ENCODE results near the gene GLRX3. TPM values are rescaled to one million over a fixed set of nuclear protein-coding genes. Genes with fewer than 3 reads are reported as not detected.
"Not testable (repeated sequence)": the region's sequence is repeated elsewhere in the genome, so short reads cannot be mapped to it uniquely, and the experiment has no call there.

The GLRX3 gene
- 54.4 TPM for polyA plus RNA-seq (ENCODE audit: insufficient read length)

- DNase-seq = peak; percentile 91
Observed at GRCh38 chr10:130136226-130137089, at the start of gene GLRX3. GLRX3 (plus strand) TSS chr10:130136391; CDS start chr10:130136421, 30 bp downstream.

- not testable (repeated sequence) for DNase-seq
Observed at GRCh38 chr10:130090565-130090964, 45.6 kb upstream of the GLRX3 start.

GRCh38 chr10:130099344-130099743, 36.8 kb upstream of the GLRX3 start:
- no peak for DNase-seq

- DNase-seq = no peak
Observed at GRCh38 chr10:130105724-130106123, 30.5 kb upstream of the GLRX3 start.

- not testable (repeated sequence) for DNase-seq
Observed at GRCh38 chr10:130108146-130108545, 28.0 kb upstream of the GLRX3 start.

GRCh38 chr10:130108934-130109604, 27.1 kb upstream of the GLRX3 start:
- no peak for DNase-seq

GRCh38 chr10:130109796-130110245, 26.4 kb upstream of the GLRX3 start:
- DNase-seq = peak; percentile 91

- peak; percentile 98 for DNase-seq
Observed at GRCh38 chr10:130110246-130111112, 25.7 kb upstream of the GLRX3 start, which contains the start of gene C10orf143. C10orf143 (minus strand) TSS chr10:130110830; CDS start chr10:130110772, 58 bp downstream.

- DNase-seq = peak; percentile 97
Observed at GRCh38 chr10:130111113-130111851, 24.9 kb upstream of the GLRX3 start.

GRCh38 chr10:130111852-130112180, 24.4 kb upstream of the GLRX3 start:
- DNase-seq = no peak

GRCh38 chr10:130112821-130113220, 23.4 kb upstream of the GLRX3 start:
- DNase-seq = no peak

GRCh38 chr10:130116942-130117341, 19.2 kb upstream of the GLRX3 start:
- DNase-seq = not testable (repeated sequence)

- not testable (repeated sequence) for DNase-seq
Observed at GRCh38 chr10:130117535-130117934, 18.7 kb upstream of the GLRX3 start.

- DNase-seq = no peak
Observed at GRCh38 chr10:130121486-130122079, 14.6 kb upstream of the GLRX3 start.

- peak; percentile 61 for DNase-seq
Observed at GRCh38 chr10:130127364-130128061, 8.7 kb upstream of the GLRX3 start.

GRCh38 chr10:130128062-130128781, 8.0 kb upstream of the GLRX3 start:
- DNase-seq = no peak

- DNase-seq = no peak
Observed at GRCh38 chr10:130128922-130129321, 7.3 kb upstream of the GLRX3 start.

GRCh38 chr10:130135676-130136225, 440 bp upstream of the GLRX3 start:
- no peak for DNase-seq

GRCh38 chr10:130137090-130137448, 878 bp downstream of the GLRX3 start:
- DNase-seq = no peak

Data from hindlimb muscle (tissue), 1 donor.